Activated CD8-positive, alpha-beta T cell treated with anti-CD3 and anti-CD28 coated beads for 36 hours (primary cell): ENCODE results near the gene IFNLR1. TPM values are rescaled to one million over a fixed set of nuclear protein-coding genes. Genes with fewer than 3 reads are reported as not detected.

Experiments
- ATAC-seq: fragments of 200-7000 bp; cut with Tn5 transposase; one replicate; pipeline ENCODE4 v1.10.0; 2021; ENCODE audit warnings: mild to moderate bottlenecking, moderate library complexity
- CTCF ChIA-PET: fragments of 350-600 bp; sonication (Branson Sonifier 250); formaldehyde crosslinking; loops from one replicate; lab custom pipeline; 2021; ENCODE audit warnings: antibody characterized with exemption; lab: Charles Lee
- POLR2A ChIA-PET: fragments of 350-600 bp; sonication (Branson Sonifier 250); formaldehyde crosslinking; loops from one replicate; lab custom pipeline; 2021; ENCODE audit warnings: antibody characterized with exemption; lab: Charles Lee
- DNase-seq: peaks from one replicate; pipeline ENCODE4 v3.0.0-alpha.2; 2020
- H3K27ac Mint-ChIP-seq: one replicate; pipeline ENCODE4 v1.8.0; 2021; ENCODE audit warnings: mild to moderate bottlenecking, mixed read lengths
- H3K27me3 Mint-ChIP-seq: one replicate; pipeline ENCODE4 v1.8.0; 2021; ENCODE audit warnings: mixed read lengths
- H3K36me3 Mint-ChIP-seq: one replicate; pipeline ENCODE4 v1.8.0; 2021; ENCODE audit warnings: low read depth, mixed read lengths
- H3K4me1 Mint-ChIP-seq: one replicate; pipeline ENCODE4 v1.8.0; 2021; ENCODE audit warnings: low read depth, mixed read lengths
- H3K4me3 Mint-ChIP-seq: one replicate; pipeline ENCODE4 v1.8.0; 2021; ENCODE audit warnings: mild to moderate bottlenecking, moderate library complexity, mixed read lengths
- H3K9me3 Mint-ChIP-seq: one replicate; pipeline ENCODE4 v1.8.0; 2021; ENCODE audit warnings: mixed read lengths
- intact Hi-C: fragments of 100-400 bp; cut with micrococcal nuclease; formaldehyde crosslinking; loops from one replicate; pipeline ENCODE4 v1.10.0; 2022
- total RNA-seq, 2 experiments: library from RNA; stranded (reverse); gene quantifications; one replicate each; pipeline ENCODE4 v1.2.3, GENCODE V29; 2021
- TF ChIP-seq, protein P1 (sequence below): fragments of 200-600 bp; IDR thresholded peaks from one replicate; pipeline ENCODE4 v1.8.0; 2022; ENCODE audit warnings: antibody characterized with exemption, mild to moderate bottlenecking

The IFNLR1 gene
- total RNA-seq, 2 experiments from 2014 or later: 4.8 to 6.4 TPM

DNA sequence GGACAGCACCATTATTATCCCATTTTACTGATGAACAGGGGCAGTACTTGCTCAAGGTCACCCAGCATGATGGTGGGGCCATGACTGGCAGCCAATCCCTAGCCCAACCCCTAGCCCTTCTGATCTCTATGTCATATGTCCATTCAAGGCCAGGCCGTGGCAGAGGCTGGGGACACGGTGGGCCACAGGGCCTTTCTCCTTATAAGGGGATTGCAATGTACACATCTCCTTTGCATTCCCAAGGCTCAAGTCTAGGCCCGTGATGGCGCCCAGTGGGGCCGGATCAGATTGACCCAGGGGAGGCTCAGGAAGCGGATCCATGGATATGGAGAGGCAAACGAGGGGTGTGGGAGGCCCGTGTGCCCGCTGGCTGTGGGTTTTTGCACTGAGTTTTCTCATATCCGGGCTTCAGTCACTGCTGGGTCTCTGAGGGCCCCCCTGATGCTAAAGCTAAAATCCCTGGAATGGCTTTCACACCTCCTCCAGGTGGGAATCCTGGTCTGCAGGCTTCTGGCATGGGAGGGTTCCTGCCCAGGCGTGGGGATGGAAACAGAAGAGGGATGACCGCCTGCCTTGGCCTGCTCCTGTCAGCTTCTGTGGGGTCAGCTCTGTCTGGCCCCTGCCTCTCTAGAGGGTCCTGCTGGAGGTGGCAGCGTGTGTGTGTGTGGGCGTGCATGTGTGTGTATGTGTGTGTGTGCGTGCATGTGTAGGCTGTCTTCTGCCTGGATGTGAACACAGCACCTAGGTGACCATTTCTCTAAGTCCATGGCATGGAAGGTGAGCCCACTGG lies 77.2 kb downstream of the IFNLR1 start:
- H3K9me3 Mint-ChIP-seq: no peaks in the 10 kb centered on the region
- TF ChIP-seq, protein P1, sequence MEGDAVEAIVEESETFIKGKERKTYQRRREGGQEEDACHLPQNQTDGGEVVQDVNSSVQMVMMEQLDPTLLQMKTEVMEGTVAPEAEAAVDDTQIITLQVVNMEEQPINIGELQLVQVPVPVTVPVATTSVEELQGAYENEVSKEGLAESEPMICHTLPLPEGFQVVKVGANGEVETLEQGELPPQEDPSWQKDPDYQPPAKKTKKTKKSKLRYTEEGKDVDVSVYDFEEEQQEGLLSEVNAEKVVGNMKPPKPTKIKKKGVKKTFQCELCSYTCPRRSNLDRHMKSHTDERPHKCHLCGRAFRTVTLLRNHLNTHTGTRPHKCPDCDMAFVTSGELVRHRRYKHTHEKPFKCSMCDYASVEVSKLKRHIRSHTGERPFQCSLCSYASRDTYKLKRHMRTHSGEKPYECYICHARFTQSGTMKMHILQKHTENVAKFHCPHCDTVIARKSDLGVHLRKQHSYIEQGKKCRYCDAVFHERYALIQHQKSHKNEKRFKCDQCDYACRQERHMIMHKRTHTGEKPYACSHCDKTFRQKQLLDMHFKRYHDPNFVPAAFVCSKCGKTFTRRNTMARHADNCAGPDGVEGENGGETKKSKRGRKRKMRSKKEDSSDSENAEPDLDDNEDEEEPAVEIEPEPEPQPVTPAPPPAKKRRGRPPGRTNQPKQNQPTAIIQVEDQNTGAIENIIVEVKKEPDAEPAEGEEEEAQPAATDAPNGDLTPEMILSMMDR: no peak
- ChIA-PET POLR2A (interaction anchor here (1.3 kb wide), 1 partner anchor 12 kb away, joined by 4 read pairs; no protein-coding TSS in a partner anchor), CTCF (interaction anchor here (1.3 kb wide), 1 partner anchor 38 kb away, joined by 4 read pairs; no protein-coding TSS in a partner anchor)
- peaks cover 14% of the 10 kb centered on the region for H3K27me3 Mint-ChIP-seq
- intact Hi-C loops: no loop called here
- DNase-seq (peak; percentile 11), ATAC-seq (no peak)
- H3K4me1 Mint-ChIP-seq: peaks cover 5% of the 10 kb centered on the region
- H3K4me3 Mint-ChIP-seq: no peak overlapping the region
- H3K27ac Mint-ChIP-seq: no peak overlapping the region
- no peaks in the 10 kb centered on the region for H3K36me3 Mint-ChIP-seq

DNA sequence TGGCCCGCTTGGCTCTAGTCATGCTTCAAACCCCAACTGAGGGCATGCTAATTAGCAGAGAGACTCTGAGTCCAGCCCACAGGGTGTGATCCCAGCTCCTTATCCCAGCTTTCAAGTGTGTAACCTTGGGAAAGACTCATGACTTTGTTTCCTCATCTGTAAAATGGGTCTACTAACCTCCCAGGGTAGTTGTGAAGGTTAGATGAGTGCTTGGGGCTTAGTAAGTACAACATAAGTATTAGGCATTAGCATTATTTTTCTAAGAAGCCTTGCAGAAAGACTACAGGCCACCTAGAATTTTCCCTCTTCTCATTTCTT lies 78.0 kb downstream of the IFNLR1 start:
- DNase-seq: no peak
- intact Hi-C loops: no loop called here
- Mint-ChIP-seq H3K36me3 (no peaks in the 10 kb centered on the region), H3K4me3 (no peak overlapping the region), H3K9me3 (no peaks in the 10 kb centered on the region), H3K27me3 (peaks cover 11% of the 10 kb centered on the region), H3K4me1 (peaks cover 5% of the 10 kb centered on the region), H3K27ac (no peak overlapping the region)
- ChIA-PET CTCF (no interaction called here), POLR2A (interaction anchor here (1.3 kb wide), 1 partner anchor 12 kb away, joined by 4 read pairs; no protein-coding TSS in a partner anchor)
- TF ChIP-seq, protein P1: no peak
- ATAC-seq: no peak

DNA sequence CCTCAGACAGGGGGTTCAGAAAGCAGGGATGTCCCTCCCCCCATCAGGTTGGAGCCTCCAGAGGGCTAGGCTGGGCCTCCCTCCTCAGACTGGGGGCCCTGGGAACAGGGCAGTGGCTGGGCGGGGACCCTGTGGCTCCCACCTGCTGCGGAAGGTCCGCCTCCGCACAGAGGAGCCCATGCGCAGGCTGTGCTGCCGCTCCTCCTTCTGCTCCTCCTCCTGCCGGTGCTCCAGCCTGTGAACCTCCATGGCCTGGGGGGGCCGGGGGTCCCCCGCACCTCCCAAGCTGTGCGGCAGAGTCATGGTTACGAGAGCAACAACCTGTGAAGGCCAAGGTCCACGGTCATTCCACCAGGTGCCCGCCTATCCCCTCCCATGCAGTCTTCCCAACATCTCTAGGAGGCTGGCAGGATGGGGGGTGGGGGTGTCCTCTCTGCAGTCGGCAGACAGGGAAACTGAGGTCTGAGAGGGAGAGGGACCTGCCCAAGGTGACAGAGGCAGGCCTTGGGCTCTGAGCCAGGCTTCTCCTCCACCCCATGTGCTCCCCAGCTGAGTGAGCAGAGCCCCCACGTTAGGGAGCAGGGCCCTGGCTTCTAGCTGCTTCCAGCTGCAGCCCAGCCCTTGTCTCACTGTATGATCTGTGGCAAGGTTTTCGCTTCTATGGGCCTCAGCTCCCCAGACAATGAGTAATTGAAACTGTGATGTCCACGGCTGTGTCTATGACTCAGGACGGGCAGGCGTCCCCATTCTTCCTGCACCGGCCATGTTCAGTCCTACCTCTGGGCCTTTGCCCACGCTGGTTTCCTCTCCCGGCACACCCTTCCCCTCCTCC lies 78.5 kb downstream of the IFNLR1 start:
- TF ChIP-seq, protein P1: no peak
- ATAC-seq (peak; percentile 22), DNase-seq (no peak)
- ChIA-PET POLR2A (interaction anchor here (1.3 kb wide), 1 partner anchor 11 kb away, joined by 4 read pairs; no protein-coding TSS in a partner anchor), CTCF (no interaction called here)
- no peak overlapping the region for H3K27ac Mint-ChIP-seq
- intact Hi-C loops: no loop called here
- no peaks in the 10 kb centered on the region for H3K9me3 Mint-ChIP-seq
- no peaks in the 10 kb centered on the region for H3K36me3 Mint-ChIP-seq
- peaks cover 5% of the 10 kb centered on the region for H3K4me1 Mint-ChIP-seq
- no peak overlapping the region for H3K4me3 Mint-ChIP-seq
- peaks cover 7% of the 10 kb centered on the region for H3K27me3 Mint-ChIP-seq

DNA sequence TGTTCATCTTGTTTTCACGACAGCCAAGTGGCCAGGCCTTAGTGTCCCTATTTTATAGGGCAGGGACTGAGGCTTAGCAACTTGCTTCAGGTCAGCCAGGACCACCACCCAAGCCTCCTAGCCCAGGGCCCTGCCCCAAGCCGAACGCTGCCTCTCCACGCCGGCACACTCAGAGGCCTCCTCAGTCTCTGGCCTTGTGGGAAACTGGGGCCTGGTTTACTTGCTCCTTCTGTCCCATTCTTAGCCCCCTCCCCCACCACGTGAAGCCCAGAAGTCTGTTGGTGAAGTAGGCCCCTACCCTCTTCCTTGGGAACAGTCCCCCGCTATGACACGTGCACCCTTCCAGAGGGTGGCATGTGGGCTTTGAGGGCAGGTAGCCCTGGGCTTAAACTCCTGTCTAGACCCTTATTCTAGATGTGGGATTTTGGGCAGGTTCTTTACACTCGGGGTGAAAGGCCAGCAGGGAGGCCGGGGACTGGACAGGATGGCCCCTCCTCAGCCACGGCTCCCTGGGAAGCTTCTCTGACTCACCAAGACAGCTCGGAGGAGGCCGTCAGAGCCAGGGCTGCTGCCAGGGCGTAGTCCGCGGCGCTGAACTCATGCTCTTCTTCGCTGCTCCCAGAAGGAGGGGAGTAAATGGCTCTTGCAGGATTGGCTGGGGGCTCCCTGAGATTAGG lies 79.5 kb downstream of the IFNLR1 start:
- Mint-ChIP-seq H3K27ac (no peak overlapping the region), H3K9me3 (no peaks in the 10 kb centered on the region), H3K27me3 (peaks cover 4% of the 10 kb centered on the region), H3K36me3 (no peaks in the 10 kb centered on the region), H3K4me1 (peaks cover 4% of the 10 kb centered on the region), H3K4me3 (no peak overlapping the region)
- DNase-seq (no peak), ATAC-seq (no peak)
- POLR2A ChIA-PET: no interaction called here
- intact Hi-C loops: no loop called here
- TF ChIP-seq, protein P1: no peak
- CTCF ChIA-PET: no interaction called here
